ENCODE data around the gene C1QB.
"Not testable (repeated sequence)": the region's sequence is repeated elsewhere in the genome, so short reads cannot be mapped to it uniquely, and the experiment has no call there.

Gene C1QB

DNA sequence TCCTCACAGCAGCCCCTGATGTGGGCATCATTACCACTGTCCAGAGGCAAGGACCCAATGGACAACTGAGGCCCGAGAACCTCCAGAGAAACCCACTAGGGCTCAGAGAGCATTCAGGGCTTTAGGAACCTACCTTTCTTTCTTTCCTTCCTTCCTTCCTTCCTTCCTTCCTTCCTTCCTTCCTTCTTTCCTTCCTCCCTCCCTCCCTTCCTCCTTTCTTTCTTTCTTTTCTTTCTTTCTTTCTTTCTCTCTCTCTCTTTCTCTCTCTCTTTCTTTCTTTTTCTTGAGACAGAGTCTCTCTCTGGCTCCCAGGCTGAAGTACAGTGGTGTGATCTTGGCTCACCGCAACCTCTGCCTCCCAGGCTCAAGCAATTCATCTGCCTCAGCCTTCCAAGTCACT is 15.8 kb downstream of the C1QB start:
- DNase-seq: not testable (repeated sequence)

- no peak for DNase-seq
These were observed 17.4 kb downstream of the C1QB start for GRCh38 chr1:22670352-22670975.

- no peak for DNase-seq
These were observed 19.0 kb downstream of the C1QB start for GRCh38 chr1:22671999-22672398.

DNA sequence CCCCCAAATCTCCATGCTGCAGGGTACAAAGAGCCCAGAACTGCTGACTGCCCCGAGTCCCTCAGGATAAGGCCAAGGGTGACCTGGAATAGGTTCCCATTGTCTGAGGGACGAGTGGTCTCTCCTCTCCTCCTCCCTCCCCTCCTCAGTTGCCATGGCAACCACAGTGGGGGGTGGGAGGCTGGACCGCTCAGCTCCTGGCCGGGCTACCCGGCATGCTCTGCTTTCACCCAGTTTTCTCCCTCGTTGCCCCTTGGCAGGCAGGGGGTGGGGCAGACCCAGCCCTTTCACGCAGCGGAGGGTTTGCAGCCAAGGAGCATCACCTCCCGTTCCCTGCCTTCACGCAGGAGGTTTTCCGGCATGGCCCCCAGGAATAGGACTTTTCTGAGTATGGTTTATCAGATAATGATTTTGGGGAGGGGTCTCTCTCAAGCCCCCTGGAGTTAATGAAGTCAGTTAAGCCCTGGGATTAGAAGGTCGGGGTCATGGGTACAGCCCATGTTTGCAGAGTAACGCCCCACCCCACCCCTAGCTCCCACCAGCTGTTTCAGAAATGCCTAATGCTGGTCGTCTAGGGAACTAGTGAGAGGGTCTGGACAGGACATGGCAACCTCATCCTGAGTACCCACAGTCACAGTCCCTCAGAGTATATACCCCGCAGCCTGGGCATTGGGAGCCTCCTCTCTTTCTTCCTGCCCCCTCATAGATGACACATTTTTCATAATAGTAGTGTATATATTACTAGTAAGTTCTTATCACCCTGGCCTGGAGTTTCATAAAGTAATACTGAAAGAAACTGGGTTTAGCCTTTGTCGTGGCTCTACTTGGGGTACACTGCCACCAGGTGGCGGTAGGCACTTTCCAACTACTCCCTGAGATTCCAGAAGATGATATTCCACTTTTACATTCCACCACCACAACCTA is 20.7 kb downstream of the C1QB start:
- peak; percentile 66 for DNase-seq

DNA sequence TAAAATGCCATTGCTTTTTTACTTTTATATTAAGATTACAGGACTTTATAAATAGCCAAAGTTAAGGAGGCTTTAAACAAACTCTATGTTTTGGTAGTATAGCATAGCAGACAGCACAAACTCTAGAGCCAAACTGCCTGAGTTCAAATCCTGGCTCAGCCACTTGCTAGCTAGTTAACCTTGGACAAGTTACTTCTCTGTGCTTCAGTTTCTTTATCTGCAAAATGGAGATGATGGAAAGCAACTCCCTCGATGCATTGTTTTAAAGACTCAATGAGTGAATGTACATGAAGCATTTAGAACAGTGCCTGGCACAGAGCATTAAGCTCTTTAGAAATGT is 21.3 kb downstream of the C1QB start:
- DNase-seq: no peak

DNA sequence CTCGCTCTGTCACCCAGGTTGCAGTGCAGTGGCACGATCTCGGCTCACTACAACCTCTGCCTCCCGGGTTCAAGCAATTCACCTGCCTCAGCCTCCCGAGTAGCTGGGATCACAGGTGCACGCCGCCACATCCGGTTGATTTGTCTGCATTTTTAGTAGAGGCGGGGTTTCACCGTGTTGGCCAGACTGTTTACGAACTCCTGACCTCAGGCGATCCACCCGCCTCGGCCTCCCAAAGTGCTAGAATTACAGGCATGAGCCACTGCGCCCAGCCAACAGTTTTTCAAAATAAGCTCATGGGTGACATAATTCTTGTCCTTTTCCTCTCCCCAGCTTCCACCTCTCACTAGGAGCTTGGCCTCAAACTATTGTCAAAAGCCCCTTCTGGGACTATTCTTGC is 23.1 kb downstream of the C1QB start:
- DNase-seq: not testable (repeated sequence)

DNA sequence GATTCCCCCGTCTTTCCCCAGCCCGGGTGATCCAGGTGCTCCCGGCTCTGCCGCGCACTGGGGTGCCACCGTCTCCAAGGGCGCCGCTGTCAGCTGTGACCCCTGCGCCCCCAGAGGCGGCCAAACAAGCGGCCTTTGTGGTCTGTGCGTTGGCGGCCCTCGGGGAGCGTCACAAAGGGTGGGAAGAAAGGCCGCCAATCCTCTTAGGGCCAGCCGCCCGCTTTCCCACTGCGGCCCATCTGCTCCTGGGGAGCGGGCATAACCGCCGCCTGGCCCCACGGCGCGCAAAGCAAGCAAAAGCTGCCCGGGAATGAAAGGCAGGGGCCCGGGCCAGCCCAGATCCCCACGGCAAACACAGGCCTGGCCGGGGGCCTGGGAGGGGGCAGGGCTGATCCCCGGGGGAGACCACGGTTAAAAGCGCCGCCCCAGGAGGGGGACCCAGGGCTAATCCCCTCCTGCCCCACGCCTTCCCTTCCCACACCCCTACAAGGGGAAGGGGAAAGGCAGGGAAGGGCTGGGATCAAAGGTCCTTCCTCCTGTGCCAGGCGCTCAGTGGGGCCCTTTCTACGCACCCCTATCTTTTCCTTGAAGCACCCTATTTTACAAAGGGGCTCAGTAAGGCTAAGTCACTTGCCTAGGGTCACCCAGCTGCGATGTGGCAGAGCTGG is 24.0 kb downstream of the C1QB start:
- no peak for DNase-seq

DNA sequence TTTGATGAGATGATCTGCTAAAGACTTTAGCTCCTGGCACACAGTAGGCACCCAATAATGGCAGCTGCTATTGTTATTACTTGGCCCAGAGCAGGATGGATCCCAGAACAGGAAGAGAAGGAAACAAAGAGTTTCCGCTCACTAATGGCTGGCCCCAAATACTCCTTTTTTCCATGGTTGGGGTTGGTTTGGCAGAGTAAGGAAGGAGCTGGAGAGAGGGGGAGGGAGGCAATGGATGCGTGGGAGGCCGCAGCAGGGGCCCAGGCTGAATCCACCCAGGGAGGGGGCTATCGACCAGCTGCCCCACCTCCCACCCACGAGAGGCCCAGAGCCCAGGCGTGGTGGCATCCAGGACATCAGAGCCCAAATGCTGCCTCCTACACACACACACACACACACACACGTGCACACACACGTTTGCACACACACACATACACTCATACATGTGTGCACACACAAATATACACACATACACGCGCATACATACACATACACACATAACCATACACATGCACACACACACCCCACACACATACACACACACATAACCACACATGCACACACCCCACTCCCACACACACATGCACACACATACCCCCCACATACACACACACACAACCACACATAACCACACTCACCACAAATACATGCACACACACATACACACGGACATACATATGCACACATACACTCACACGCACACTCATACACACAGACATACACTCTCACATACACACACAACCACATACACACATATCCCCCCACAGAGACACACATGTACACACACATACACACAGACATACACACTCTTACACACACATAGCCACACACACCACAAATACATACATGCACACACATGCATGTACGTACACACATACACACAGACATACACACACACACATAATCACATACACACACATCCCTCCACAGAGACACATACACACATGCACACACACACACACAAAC is 25.2 kb downstream of the C1QB start:
- DNase-seq: no peak

DNA sequence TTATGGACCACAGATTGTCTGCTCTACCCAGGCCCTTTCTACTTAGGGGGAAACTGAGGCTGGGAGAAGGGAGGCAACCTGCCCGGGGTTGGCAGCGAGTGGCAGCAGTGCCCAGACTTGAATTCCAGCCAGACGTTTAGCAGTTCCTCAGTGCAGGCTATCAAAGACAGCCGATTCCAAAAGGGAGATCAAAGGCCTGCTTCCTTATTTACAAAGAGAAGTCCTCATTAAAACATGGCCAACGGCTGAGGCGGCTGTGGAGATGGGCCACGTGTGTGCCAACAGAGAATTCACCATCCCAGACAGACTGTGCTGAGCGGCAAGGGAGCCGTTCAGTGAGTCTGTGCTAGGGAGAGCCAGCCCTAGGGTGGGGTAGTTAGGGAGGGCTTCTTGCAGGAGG is 27.7 kb downstream of the C1QB start:
- no peak for DNase-seq

DNA sequence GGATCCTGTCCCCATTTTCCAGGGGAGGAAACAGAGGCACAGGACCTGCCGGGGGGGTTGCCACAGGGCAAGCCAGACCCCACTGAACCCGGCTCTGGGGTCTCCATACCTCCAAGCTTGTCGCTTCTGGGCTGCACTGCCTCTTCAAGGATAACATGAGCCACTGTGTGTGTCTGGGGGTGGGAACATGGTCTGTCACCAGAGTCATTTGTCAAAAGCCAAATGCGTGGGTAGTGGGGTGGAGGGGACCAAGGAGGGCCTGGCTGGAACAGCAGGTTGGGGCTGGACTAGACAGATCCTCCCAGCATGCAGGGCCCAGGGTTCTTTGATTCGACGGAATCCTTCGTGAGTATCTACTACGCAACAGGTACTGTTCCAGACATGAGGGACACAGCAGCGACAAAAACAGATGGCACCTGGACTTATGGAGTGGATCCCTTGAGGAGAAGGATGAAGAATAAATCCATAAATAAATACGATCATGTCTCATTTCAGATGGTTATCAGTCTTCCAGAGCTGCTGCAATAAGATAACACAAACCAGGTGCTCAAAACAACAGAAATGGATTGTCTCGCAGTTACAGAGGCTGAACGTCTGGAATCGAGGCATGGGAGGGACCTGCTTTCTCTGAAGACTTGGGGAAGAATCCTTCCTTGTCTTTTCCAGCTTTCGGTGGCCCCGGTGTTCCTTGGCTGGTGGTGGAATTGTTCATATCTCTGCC is 28.7 kb downstream of the C1QB start:
- no peak for DNase-seq

DNA sequence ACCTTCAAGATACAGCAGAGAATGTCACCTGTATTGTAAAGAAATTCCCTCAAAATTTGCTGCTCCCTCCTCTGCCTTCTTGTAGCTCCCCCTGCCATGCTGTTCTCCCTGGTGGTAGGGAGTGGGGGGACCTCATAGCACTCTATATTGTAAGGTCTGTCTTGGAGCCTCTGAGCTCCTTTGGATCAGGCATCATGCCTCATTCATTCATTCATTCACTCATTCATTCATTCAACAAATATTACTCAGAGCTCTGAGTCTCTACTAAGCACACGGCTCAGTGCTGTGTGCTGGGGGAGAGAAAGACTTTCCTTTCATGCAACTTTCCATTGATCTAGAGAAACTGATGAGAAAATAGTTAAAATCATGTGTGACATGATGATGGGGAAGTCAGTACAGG is 30.5 kb downstream of the C1QB start:
- DNase-seq: no peak

DNA sequence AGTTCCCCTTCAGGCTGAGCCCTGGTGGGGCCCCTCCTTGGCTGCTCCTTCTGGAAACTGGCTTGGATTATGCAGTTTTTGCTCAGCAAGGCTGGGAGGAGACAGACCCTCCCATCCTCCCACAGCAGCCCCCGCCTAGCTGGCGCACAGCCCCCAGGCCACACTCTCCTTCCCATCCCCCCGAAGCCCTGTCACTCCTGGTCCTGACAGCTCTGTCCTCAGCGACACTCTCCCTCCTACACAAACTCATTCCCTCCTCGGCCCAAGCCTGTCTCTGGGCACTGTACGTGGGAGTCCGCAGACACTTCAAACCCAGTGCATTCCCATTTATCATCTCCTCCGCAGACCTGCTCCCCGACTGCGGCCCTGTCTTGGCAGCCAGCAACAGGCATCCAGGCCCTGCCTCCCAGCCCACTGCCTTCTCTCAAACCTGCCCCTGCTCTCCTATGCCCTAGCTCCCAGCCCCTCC is 32.6 kb downstream of the C1QB start:
- DNase-seq: no peak

DNA sequence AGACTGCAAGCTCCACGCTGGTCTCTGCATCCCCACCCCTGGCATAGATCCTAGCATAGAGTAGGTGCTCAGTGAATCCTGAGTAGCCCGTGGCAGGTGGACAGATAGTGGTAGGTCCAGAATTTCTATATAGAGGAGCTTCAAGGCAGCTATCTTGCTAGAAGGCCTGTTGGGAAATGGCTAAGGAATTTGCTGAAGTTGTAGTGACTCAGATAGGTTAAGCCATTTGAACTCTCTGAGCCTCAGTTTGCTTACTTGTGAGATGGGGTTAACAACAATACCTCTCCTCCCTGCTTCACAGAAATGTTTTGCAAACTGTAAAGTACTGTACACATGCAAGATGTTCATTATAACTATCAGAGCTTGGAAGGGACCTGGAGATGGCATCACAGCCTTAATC is 34.2 kb downstream of the C1QB start:
- DNase-seq: no peak

DNA sequence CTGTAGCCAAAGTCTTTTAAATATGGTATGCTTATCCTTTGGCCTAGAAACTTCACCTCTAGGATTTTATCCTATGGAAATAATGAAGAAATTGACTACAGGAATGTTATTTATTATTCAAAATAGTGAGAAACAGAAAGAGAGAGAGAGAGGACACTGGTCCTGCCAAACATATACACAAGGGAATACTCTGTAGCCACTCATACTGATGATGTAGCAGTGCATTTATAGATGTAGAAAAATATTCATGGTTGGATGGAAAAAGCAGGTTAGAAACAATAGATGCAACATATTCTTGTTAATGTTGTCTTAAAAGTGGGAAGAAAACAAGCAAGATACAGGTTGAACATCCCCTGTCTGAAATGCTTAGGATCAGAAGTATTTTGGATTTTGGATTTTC is 35.4 kb downstream of the C1QB start:
- DNase-seq: no peak

GRCh38 chr1:22689505-22689904 is 36.5 kb downstream of the C1QB start:
- no peak for DNase-seq

DNA sequence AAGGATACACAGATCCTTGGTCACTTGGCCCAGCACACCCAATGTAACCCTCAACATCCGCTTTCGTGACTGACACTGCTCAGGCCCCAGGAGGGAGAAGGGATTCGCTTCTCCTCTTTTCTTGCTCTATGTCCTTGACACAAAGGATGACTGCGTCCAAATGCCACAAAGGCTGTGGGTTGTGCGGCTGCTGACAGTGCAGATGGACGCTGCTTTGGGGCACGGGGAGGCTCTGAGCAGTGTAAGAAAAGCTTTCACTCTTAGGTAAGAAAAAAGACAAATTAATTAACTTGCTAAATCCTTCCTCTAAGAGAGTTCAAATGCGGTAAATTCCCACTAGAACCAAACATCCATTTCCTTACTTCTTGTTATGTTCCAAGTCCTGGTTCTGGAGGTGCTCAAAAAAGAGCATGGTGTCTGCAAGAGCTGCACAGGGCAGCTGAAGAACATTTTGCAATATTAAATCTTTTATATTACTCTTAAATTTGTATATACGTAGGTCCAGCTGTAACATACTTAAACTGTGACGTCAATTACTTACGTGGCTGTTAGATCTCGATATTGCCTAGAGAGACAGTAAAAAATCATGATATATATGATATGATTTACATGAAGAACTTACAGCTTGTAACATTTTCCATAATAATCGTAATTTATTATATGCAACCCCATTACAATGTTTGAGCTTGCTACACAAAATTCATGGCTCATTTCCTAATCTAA is 38.2 kb downstream of the C1QB start:
- DNase-seq: no peak

DNA sequence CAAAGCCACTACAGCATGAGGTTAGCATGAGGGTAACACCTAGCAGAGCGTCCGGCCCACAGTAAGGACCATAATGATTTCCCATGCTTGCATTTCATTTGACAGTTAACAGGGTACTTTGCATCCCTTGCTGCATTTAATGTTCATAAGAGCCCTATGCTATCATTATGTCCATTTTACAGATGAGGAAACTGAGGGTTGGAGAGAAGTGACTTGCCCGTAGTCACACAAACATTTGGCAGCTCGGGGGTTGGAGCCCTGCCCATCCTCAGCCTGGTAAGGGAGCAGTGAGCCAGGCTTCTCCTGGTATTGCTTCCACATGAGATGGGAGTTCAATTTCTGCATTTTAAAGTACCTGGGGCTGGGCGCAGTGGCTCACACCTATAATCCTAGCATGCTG is 41.1 kb downstream of the C1QB start:
- DNase-seq: no peak

DNA sequence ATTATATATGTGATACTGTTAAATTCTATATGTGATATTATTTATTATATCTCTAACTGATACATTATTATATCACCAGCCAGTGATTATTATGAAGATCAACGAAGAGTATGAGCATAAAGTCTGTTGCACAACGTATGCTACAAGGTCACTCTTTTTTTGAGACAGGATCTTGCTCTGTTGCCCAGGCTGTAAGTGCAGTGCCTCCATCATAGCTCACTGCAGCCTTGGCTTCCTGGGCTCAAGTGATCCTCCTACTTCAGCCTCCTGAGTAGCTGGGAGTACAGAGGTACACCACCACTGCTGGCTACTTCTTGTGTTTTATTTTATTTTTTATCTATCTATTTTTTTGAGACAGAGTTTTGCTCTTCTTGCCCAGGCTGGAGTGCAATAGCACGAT is 43.6 kb downstream of the C1QB start:
- no peak for DNase-seq

- DNase-seq: no peak
These were observed 44.9 kb downstream of the C1QB start for GRCh38 chr1:22697980-22698379.

- no peak for DNase-seq
These were observed 46.9 kb downstream of the C1QB start for GRCh38 chr1:22699681-22700520.
